Smooth muscle cell (in vitro differentiated cells): Measurements from ENCODE around the gene QSOX2. TPM values are rescaled to one million over a fixed set of nuclear protein-coding genes. Genes with fewer than 3 reads are reported as not detected.
"Not testable (repeated sequence)": the region's sequence is repeated elsewhere in the genome, so short reads cannot be mapped to it uniquely, and the experiment has no call there.

ENCODE experiments used
- DNase-seq: peaks from one replicate; lab custom pipeline; 2025; ENCODE audit not compliant: unreplicated experiment; lab: John Stamatoyannopoulos, UW
- H2AFZ ChIP-seq: fragments of 200-600 bp; sonication (generic); 2 replicates; pipeline ENCODE4 v1.6.0; 2016; ENCODE audit warnings: antibody characterized with exemption, low read depth, mild to moderate bottlenecking
- H3F3A ChIP-seq: fragments of 200-600 bp; sonication (generic); 2 replicates; pipeline ENCODE4 v1.6.0; 2017; ENCODE audit warnings: antibody characterized with exemption, low read depth
- H3K27ac ChIP-seq: fragments of 200-600 bp; sonication (generic); 2 replicates; pipeline ENCODE4 v1.5.1; 2016; ENCODE audit warnings: low read depth, mild to moderate bottlenecking
- H3K27me3 ChIP-seq: fragments of 200-600 bp; sonication (generic); 2 replicates; pipeline ENCODE4 v1.6.1; 2016; ENCODE audit warnings: low read depth, mild to moderate bottlenecking
- H3K36me3 ChIP-seq: fragments of 200-600 bp; sonication (generic); 2 replicates; pipeline ENCODE4 v1.5.1; 2016; ENCODE audit warnings: low read depth
- H3K4me1 ChIP-seq: fragments of 200-600 bp; sonication (generic); 2 replicates; pipeline ENCODE4 v1.5.1; 2016; ENCODE audit warnings: low read depth
- H3K4me2 ChIP-seq: fragments of 200-600 bp; sonication (generic); 2 replicates; pipeline ENCODE4 v1.6.0; 2016; ENCODE audit warnings: mild to moderate bottlenecking
- H3K4me3 ChIP-seq: fragments of 200-600 bp; sonication (generic); 2 replicates; pipeline ENCODE4 v1.5.1; 2016; ENCODE audit warnings: mild to moderate bottlenecking
- H3K79me2 ChIP-seq: fragments of 200-600 bp; sonication (generic); 2 replicates; pipeline ENCODE4 v1.6.0; 2016; ENCODE audit warnings: low read depth, mild to moderate bottlenecking
- H3K9ac ChIP-seq: fragments of 200-600 bp; sonication (generic); 2 replicates; pipeline ENCODE4 v1.6.0; 2016; ENCODE audit warnings: low read depth
- H3K9me3 ChIP-seq: fragments of 200-600 bp; sonication (generic); replicated peaks from 2 replicates; pipeline ENCODE4 v1.5.1; 2016; ENCODE audit warnings: low read depth
- H4K20me1 ChIP-seq: fragments of 200-600 bp; sonication (generic); 2 replicates; pipeline ENCODE4 v1.6.0; 2016; ENCODE audit warnings: low read depth
- CTCF ChIP-seq: fragments of 200-600 bp; sonication (generic); IDR thresholded peaks from 2 replicates; pipeline ENCODE4 v1.5.1; 2017; ENCODE audit warnings: borderline replicate concordance, mild to moderate bottlenecking, antibody characterized with exemption; ENCODE audit not compliant: insufficient read depth, poor library complexity, severe bottlenecking
- WGBS: methylation state at CpG from one replicate; pipeline ENCODE4 v1.1.7; 2016; ENCODE audit warnings: low lambda C conversion rate; 5-methylcytosine and 5-hydroxymethylcytosine counted together
- polyA plus RNA-seq: library from polyadenylated mRNA; unstranded; fragments of >200 nt; fragmentation: Nextera tagmentation; extraction: Ambion mirVana; gene quantifications from 2 replicates; pipeline ENCODE4 v1.2.1, GENCODE V29; 2016
- total RNA-seq: library from RNA; depleted of rRNA; stranded (reverse); fragments of >200 nt; gene quantifications from 2 replicates; pipeline ENCODE4 v1.2.3, GENCODE V29; 2014

QSOX2 gene
- total and polyA plus RNA-seq, 2 experiments from 2014 or later = 1.9 to 8.7 TPM

GRCh38 chr9:136270173-136270705 is 24.6 kb upstream of the QSOX2 start:
- no peaks in the 10 kb centered on the region for H3K27me3 ChIP-seq
- no peak for DNase-seq
- no peaks in the 10 kb centered on the region for H3K9me3 ChIP-seq
- WGBS = 90% methylated on average over 13 of the region's 13 CpGs
- no peaks in the 10 kb centered on the region for H3F3A ChIP-seq
- H3K9ac ChIP-seq = no peak overlapping the region
- H3K79me2 ChIP-seq = no peaks in the 10 kb centered on the region
- no peak overlapping the region for H3K4me3 ChIP-seq
- no peak overlapping the region for H2AFZ ChIP-seq
- no peak overlapping the region for H3K27ac ChIP-seq
- peaks cover 10% of the 10 kb centered on the region for H3K4me1 ChIP-seq
- no peak overlapping the region for H3K4me2 ChIP-seq
- H3K36me3 ChIP-seq = no peaks in the 10 kb centered on the region
- TF ChIP-seq CTCF = no peak
- H4K20me1 ChIP-seq = no peaks in the 10 kb centered on the region

- DNase-seq = no peak
- Histone ChIP-seq H3K4me3 (no peak overlapping the region), H3K9me3 (no peaks in the 10 kb centered on the region), H3F3A (no peaks in the 10 kb centered on the region), H3K4me1 (peaks cover 10% of the 10 kb centered on the region), H3K27me3 (no peaks in the 10 kb centered on the region), H3K36me3 (no peaks in the 10 kb centered on the region), H3K4me2 (no peak overlapping the region), H4K20me1 (no peaks in the 10 kb centered on the region), H3K79me2 (no peaks in the 10 kb centered on the region), H3K27ac (no peak overlapping the region), H2AFZ (no peak overlapping the region), H3K9ac (no peak overlapping the region)
- WGBS = 79% methylated on average over 5 of the region's 6 CpGs
- no peak for TF ChIP-seq CTCF
Measured at GRCh38 chr9:136268735-136269134, 23.1 kb upstream of the QSOX2 start.

GRCh38 chr9:136268318-136268717 is 22.7 kb upstream of the QSOX2 start:
- no peak for TF ChIP-seq CTCF
- no peaks in the 10 kb centered on the region for H3K9me3 ChIP-seq
- no peak for DNase-seq
- WGBS = 58% methylated on average over 6 of the region's 6 CpGs
- H3K4me3 ChIP-seq = no peak overlapping the region
- H3F3A ChIP-seq = no peaks in the 10 kb centered on the region
- H2AFZ ChIP-seq = no peak overlapping the region
- peaks cover 10% of the 10 kb centered on the region for H3K4me1 ChIP-seq
- no peak overlapping the region for H3K27ac ChIP-seq
- H3K79me2 ChIP-seq = no peaks in the 10 kb centered on the region
- no peaks in the 10 kb centered on the region for H3K27me3 ChIP-seq
- no peak overlapping the region for H3K9ac ChIP-seq
- H3K36me3 ChIP-seq = no peaks in the 10 kb centered on the region
- no peaks in the 10 kb centered on the region for H4K20me1 ChIP-seq
- no peak overlapping the region for H3K4me2 ChIP-seq

- DNase-seq = peak; percentile 62
- Histone ChIP-seq H3K27me3 (no peaks in the 10 kb centered on the region), H3F3A (no peaks in the 10 kb centered on the region), H3K4me2 (peak overlapping the region; percentile 95), H3K9ac (no peak overlapping the region), H2AFZ (peak overlapping the region; percentile 67), H3K4me3 (peak overlapping the region; percentile 59), H3K36me3 (no peaks in the 10 kb centered on the region), H3K9me3 (no peaks in the 10 kb centered on the region), H4K20me1 (no peaks in the 10 kb centered on the region), H3K79me2 (no peaks in the 10 kb centered on the region), H3K27ac (no peak overlapping the region), H3K4me1 (peaks cover 10% of the 10 kb centered on the region)
- no peak for TF ChIP-seq CTCF
- WGBS = 17% methylated on average over 43 of the region's 60 CpGs
Measured at GRCh38 chr9:136267261-136268111, 21.9 kb upstream of the QSOX2 start.

GRCh38 chr9:136266641-136267040 is 21.0 kb upstream of the QSOX2 start:
- Histone ChIP-seq H3K4me1 (peaks cover 10% of the 10 kb centered on the region), H3K4me2 (peak overlapping the region; percentile 95), H3K4me3 (peak overlapping the region; percentile 59), H2AFZ (peak overlapping the region; percentile 67)
- DNase-seq, H3K36me3 ChIP-seq, H4K20me1 ChIP-seq, H3F3A ChIP-seq, H3K27ac ChIP-seq, H3K79me2 ChIP-seq, H3K9me3 ChIP-seq, H3K9ac ChIP-seq, H3K27me3 ChIP-seq: not testable (repeated sequence)
- WGBS = 96% methylated on average over 18 of the region's 18 CpGs
